NCI-H146 treated with DMSO at 0.1 percent for 48 hours (cell line): ENCODE data around the gene LIN9.

Source experiments
- DNase-seq: peaks from one replicate; lab custom pipeline; 2025; ENCODE audit not compliant: unreplicated experiment; lab: John Stamatoyannopoulos, UW

LIN9 gene

DNA sequence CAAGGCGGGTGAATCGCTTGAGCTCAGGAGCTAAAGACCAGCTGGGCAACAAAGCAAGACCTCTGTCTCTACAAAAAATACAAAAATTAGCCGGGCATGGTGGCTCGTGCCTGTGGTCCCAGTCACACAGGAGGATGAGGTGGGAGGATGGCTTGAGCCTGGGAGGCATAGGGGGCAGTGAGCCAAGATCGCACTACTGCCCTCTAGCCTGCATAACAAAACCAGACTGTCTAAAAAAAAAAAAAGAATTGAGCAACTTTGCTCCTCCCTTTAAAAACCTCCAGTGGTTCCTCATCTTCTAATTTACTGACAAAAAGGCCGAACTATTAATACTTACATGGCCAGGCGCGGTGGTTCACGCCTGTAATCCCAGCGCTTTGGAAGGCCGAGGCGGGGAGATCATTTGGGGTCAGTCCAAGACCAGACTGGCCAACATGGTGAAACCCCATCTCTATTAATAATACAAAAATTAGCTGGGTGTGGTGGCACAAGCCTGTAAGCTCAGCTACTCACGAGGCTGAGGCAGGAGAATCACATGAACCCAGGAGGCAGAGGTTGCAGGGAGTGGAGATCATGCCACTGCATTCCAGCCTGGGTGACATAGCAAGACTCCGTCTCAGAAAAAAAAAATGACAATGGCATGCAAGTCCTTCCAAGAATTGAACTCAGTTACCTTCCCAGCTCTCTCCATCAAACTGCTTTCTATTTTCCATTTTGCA lies 126.8 kb downstream of the LIN9 start:
- no peak for DNase-seq
